ENCODE results near the gene ELFN1. TPM values are rescaled to one million over a fixed set of nuclear protein-coding genes. Genes with fewer than 3 reads are reported as not detected.

Gene ELFN1
- total RNA-seq, 4 donors from 2014 or later, result 0.12 to 1.0 (median 0.46) TPM

DNA sequence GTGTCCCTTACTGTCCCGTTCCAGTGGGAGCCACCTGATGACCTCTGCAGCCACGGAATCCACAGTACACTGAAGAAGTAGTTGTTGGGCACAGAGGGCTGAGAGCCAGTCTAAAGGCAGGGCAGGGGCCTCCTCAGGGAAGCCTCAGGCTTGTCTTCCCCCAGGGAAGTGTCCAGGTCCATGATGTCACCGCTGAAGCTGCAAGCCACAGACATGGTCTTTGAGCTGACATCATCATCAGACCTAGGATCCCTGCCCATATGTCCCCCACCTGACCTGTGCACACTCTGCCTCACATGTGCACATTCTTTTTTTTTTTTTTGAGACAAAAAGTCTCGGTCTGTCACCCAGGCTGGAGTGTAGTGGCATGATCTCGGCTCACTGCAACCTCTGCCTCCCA lies 38.4 kb upstream of the ELFN1 start:
- Histone ChIP-seq H3K4me1 (no peaks in the 10 kb centered on the region), H3K4me3 (no peak overlapping the region), H3K27me3 (no peaks in the 10 kb centered on the region), H3K9me3 (no peaks in the 10 kb centered on the region), H3K36me3 (no peaks in the 10 kb centered on the region), H3K27ac (no peak overlapping the region)
- DNase-seq (no peak), ATAC-seq (no peak)
- TF ChIP-seq, protein P1, sequence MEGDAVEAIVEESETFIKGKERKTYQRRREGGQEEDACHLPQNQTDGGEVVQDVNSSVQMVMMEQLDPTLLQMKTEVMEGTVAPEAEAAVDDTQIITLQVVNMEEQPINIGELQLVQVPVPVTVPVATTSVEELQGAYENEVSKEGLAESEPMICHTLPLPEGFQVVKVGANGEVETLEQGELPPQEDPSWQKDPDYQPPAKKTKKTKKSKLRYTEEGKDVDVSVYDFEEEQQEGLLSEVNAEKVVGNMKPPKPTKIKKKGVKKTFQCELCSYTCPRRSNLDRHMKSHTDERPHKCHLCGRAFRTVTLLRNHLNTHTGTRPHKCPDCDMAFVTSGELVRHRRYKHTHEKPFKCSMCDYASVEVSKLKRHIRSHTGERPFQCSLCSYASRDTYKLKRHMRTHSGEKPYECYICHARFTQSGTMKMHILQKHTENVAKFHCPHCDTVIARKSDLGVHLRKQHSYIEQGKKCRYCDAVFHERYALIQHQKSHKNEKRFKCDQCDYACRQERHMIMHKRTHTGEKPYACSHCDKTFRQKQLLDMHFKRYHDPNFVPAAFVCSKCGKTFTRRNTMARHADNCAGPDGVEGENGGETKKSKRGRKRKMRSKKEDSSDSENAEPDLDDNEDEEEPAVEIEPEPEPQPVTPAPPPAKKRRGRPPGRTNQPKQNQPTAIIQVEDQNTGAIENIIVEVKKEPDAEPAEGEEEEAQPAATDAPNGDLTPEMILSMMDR (IDR thresholded peaks at IDR 0.05 in 4 of 5, conservative IDR thresholded peaks at IDR 0.05 in 1 of 5), result no peak
- TF ChIP-seq POLR2A (IDR thresholded peaks at IDR 0.05), result no peak
- in situ Hi-C loops (cut with MboI; ENCODE audit: low sequenced_read_pairs in 4 of 4) (no loop called here), intact Hi-C loops (cut with DNase I; ENCODE audit: low total_unique reads) (no loop called here)

DNA sequence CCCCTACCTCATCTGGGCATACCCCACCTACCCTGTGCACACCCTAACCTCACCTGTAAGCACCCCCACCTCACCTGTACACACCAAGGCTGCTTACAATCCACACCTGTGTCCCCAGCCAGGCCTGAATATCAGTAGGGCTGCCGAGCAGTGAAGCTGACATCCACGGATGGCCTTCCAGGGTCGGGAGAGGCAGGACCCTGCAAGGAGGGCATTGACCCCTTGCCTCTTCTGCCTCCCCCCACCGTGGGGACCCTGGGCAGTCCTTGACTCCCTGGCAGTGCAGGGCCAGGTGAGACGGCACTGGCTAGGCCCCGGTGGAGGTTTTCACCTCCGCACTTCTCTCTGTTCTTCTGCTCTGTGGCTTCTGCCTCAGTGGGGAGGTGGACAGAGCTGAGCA lies 37.6 kb upstream of the ELFN1 start:
- Histone ChIP-seq H3K27me3 (no peaks in the 10 kb centered on the region), H3K4me3 (no peak overlapping the region), H3K9me3 (no peaks in the 10 kb centered on the region), H3K27ac (no peak overlapping the region), H3K4me1 (peaks cover 1 to 4% of the 10 kb centered on the region in 2 donors), H3K36me3 (no peaks in the 10 kb centered on the region)
- in situ Hi-C loops (cut with MboI; ENCODE audit: low sequenced_read_pairs in 4 of 4) (no loop called here), intact Hi-C loops (cut with DNase I; ENCODE audit: low total_unique reads) (no loop called here)
- DNase-seq (no peak), ATAC-seq (no peak)
- no peak for TF ChIP-seq POLR2A (IDR thresholded peaks at IDR 0.05)
- TF ChIP-seq, protein P1 (IDR thresholded peaks at IDR 0.05 in 4 of 5, conservative IDR thresholded peaks at IDR 0.05 in 1 of 5), result no peak

DNA sequence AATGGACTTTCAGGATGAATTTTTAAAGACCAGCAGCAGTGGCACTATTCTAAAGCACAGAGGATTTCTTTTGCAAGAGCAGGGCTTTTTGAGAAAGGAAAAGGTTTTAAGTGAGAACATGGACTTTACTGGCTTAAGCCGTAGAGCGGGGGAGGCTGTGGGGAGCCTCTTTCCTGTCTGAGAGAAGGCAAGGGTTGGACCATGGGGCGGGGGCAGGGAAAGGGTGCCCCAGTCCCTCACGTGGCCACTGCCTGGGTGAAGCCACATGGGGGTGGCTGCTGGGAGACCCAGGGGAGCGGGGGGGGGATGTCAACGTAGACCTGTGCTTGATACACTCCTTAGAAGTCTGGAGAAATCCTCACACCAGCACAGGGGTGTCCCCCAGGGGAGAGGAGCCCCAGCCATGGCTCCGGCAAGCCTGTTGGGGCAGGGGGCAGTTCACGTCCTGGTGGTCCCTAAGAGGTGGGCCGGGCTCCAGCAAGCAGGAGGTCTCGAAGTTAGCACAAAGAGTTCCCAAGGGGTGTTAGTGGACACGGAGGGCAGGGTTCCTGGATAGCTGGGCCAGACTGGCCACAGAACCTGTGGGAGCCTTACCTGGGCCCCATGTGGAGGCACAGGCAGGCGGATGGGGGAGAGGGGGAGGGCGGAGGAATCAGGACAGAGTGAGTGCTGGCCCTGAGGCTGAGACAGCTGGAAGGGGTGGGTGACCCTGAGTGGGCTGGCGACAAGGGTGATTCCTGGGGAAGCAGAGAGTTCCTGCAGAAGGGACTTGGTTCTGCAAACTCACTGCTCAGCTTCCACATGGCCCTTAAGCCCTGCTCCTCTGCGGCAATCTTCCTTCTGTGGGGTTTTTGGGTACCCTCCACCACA lies 36.9 kb upstream of the ELFN1 start:
- no peaks in the 10 kb centered on the region for H3K27me3 ChIP-seq
- ATAC-seq, result no peak
- no peak overlapping the region for H3K27ac ChIP-seq
- in situ Hi-C loops (cut with MboI; ENCODE audit: low sequenced_read_pairs in 4 of 4), result no loop called here
- intact Hi-C loops (cut with DNase I; ENCODE audit: low total_unique reads), result no loop called here
- H3K4me3 ChIP-seq, result no peak overlapping the region
- H3K9me3 ChIP-seq, result no peaks in the 10 kb centered on the region
- TF ChIP-seq, protein P1 (IDR thresholded peaks at IDR 0.05 in 4 of 5, conservative IDR thresholded peaks at IDR 0.05 in 1 of 5), result no peak
- TF ChIP-seq POLR2A (IDR thresholded peaks at IDR 0.05), result no peak
- H3K36me3 ChIP-seq, result no peaks in the 10 kb centered on the region
- peaks cover 8 to 10% of the 10 kb centered on the region in 2 donors for H3K4me1 ChIP-seq
- DNase-seq, result no peak

DNA sequence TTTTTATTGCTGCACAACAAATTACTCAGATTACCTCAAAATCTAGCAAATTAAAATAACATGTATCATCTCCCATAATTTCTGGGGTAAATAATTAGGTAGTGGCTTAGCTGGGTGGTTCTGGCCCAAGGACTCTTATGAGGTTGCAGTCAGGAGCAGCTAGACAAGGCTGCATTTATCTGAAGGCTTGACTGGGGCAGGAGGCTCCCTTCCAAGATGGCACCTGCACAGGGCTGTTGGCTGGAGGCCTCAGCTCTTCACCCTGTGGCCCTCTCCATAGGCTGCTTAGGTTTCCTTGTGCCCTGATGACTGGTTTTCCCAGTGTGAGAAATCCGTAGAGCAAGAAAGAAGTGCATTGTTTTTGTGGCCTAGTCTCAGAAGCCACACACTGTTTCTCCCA lies 34.7 kb upstream of the ELFN1 start:
- in situ Hi-C loops (cut with MboI; ENCODE audit: low sequenced_read_pairs in 4 of 4) (no loop called here), intact Hi-C loops (cut with DNase I; ENCODE audit: low total_unique reads) (no loop called here)
- ATAC-seq (no peak), DNase-seq (no peak)
- Histone ChIP-seq H3K4me3 (no peak overlapping the region), H3K27ac (no peak overlapping the region), H3K27me3 (no peaks in the 10 kb centered on the region), H3K9me3 (no peaks in the 10 kb centered on the region), H3K4me1 (peaks cover 8 to 20% of the 10 kb centered on the region in 2 donors), H3K36me3 (no peaks in the 10 kb centered on the region)
- TF ChIP-seq, protein P1 (IDR thresholded peaks at IDR 0.05 in 4 of 5, conservative IDR thresholded peaks at IDR 0.05 in 1 of 5), result no peak
- no peak for TF ChIP-seq POLR2A (IDR thresholded peaks at IDR 0.05)

All from gastrocnemius medialis (tissue), 4 donors.